ENCODE measurements around the gene ARTN. TPM values are rescaled to one million over a fixed set of nuclear protein-coding genes. Genes with fewer than 3 reads are reported as not detected.
A peak's percentile ranks its signal among the peaks of the same experiment; 100 is the strongest.

Gene ARTN
- total RNA-seq, 1 experiment from 2014 or later = not detected

DNA sequence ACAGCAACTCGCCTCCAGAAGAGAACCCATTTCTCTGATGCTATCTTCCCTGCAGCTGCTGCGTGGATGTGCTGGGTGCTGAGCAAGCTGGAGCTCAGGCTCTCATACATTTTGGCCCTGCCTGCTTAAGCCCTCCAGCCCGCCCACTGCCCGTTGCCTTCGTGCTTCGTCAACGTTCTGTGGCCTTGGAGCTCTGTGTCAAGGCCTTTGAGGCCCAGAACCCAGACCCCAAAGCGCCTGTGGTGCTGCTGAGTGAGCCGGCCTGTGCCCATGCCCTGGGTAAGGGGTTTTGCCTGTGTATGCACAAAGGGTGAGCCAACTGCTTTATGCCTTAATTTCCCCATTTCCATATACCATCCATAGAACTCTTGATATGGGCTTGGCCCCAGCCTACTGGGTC is 37.3 kb downstream of the ARTN start:
- Mint-ChIP-seq H3K4me1 (ENCODE audit: low read depth, unreplicated experiment) (no peaks in the 10 kb centered on the region), H3K36me3 (ENCODE audit: insufficient read depth, unreplicated experiment) (peaks cover 18% of the 10 kb centered on the region), H3K27me3 (ENCODE audit: insufficient read depth, unreplicated experiment) (no peaks in the 10 kb centered on the region), H3K4me3 (ENCODE audit: unreplicated experiment) (peak overlapping the region; percentile 92), H3K9me3 (ENCODE audit: unreplicated experiment) (no peaks in the 10 kb centered on the region), H3K27ac (ENCODE audit: unreplicated experiment) (no peak overlapping the region)
- no peak for DNase-seq
- TF ChIP-seq, protein P1, sequence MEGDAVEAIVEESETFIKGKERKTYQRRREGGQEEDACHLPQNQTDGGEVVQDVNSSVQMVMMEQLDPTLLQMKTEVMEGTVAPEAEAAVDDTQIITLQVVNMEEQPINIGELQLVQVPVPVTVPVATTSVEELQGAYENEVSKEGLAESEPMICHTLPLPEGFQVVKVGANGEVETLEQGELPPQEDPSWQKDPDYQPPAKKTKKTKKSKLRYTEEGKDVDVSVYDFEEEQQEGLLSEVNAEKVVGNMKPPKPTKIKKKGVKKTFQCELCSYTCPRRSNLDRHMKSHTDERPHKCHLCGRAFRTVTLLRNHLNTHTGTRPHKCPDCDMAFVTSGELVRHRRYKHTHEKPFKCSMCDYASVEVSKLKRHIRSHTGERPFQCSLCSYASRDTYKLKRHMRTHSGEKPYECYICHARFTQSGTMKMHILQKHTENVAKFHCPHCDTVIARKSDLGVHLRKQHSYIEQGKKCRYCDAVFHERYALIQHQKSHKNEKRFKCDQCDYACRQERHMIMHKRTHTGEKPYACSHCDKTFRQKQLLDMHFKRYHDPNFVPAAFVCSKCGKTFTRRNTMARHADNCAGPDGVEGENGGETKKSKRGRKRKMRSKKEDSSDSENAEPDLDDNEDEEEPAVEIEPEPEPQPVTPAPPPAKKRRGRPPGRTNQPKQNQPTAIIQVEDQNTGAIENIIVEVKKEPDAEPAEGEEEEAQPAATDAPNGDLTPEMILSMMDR (IDR thresholded peaks at IDR 0.05; ENCODE audit: insufficient read depth in 1 of 2, low read depth in 1 of 2, low read length in 1 of 2, severe bottlenecking in 1 of 2, unreplicated experiment in 1 of 2) = no peak
- ChIA-PET POLR2A (no interaction called here), CTCF (interaction anchor here (1.1 to 1.2 kb wide), 2 partner anchors 36 to 77 kb away, joined by 4 to 5 read pairs; no protein-coding TSS in a partner anchor)
- BruUV-seq (replicated peaks) = no TSS peak
- peaks cover 4% of the 10 kb centered on the region for H3K4me1 ChIP-seq
- intact Hi-C loops (cut with micrococcal nuclease; ENCODE audit: unreplicated experiment) = no loop called here
- H3K4me3 ChIP-seq (ENCODE audit: low read depth, low read length) = peak overlapping the region; percentile 61
- no peaks in the 10 kb centered on the region for H3K27me3 ChIP-seq (replicated peaks; ENCODE audit: control insufficient read depth, insufficient read depth, low read length)
- no peaks in the 10 kb centered on the region for H3K9me3 ChIP-seq
- peaks cover 1% of the 10 kb centered on the region; the same call in 1 of the 2 replicates for H3K36me3 ChIP-seq (ENCODE audit: control insufficient read depth, insufficient read depth, low read length)

DNA sequence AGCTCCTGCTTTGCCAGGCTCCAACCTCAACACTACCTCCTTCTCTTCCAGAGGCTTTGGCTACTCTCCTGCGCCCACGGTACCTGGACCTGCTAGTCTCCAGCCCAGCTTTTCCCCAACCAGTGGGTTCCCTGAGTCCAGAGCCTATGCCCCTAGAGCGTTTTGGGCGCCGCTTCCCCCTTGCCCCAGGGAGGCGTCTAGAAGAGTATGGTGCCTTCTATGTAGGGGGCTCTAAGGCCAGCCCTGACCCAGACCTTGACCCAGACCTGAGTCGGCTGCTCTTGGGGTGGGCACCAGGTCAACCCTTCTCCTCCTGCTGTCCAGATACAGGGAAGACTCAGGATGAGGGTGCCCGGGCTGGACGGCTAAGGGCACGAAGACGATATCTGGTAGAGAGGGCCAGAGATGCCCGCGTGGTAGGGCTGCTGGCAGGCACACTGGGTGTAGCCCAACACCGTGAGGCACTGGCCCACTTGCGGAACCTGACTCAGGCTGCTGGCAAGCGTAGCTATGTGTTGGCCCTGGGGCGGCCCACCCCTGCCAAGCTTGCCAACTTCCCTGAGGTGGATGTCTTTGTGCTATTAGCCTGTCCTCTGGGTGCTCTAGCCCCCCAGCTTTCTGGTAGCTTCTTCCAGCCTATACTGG is 37.9 kb downstream of the ARTN start:
- TF ChIP-seq, protein P1 (IDR thresholded peaks at IDR 0.05; ENCODE audit: insufficient read depth in 1 of 2, low read depth in 1 of 2, low read length in 1 of 2, severe bottlenecking in 1 of 2, unreplicated experiment in 1 of 2) = no peak
- Mint-ChIP-seq H3K27ac (ENCODE audit: unreplicated experiment) (no peak overlapping the region), H3K36me3 (ENCODE audit: insufficient read depth, unreplicated experiment) (peaks cover 18% of the 10 kb centered on the region), H3K4me3 (ENCODE audit: unreplicated experiment) (peak overlapping the region; percentile 92), H3K27me3 (ENCODE audit: insufficient read depth, unreplicated experiment) (no peaks in the 10 kb centered on the region), H3K9me3 (ENCODE audit: unreplicated experiment) (no peaks in the 10 kb centered on the region), H3K4me1 (ENCODE audit: low read depth, unreplicated experiment) (peaks cover under 1% of the 10 kb centered on the region)
- CTCF ChIA-PET = no interaction called here
- DNase-seq = no peak
- Histone ChIP-seq H3K27me3 (replicated peaks; ENCODE audit: control insufficient read depth, insufficient read depth, low read length) (no peaks in the 10 kb centered on the region), H3K36me3 (ENCODE audit: control insufficient read depth, insufficient read depth, low read length) (peaks cover 1% of the 10 kb centered on the region; the same call in 1 of the 2 replicates), H3K4me1 (peaks cover 5% of the 10 kb centered on the region), H3K9me3 (no peaks in the 10 kb centered on the region), H3K4me3 (ENCODE audit: low read depth, low read length) (no peak overlapping the region)
- POLR2A ChIA-PET = no interaction called here
- intact Hi-C loops (cut with micrococcal nuclease; ENCODE audit: unreplicated experiment) = no loop called here
- BruUV-seq (replicated peaks) = no TSS peak

DNA sequence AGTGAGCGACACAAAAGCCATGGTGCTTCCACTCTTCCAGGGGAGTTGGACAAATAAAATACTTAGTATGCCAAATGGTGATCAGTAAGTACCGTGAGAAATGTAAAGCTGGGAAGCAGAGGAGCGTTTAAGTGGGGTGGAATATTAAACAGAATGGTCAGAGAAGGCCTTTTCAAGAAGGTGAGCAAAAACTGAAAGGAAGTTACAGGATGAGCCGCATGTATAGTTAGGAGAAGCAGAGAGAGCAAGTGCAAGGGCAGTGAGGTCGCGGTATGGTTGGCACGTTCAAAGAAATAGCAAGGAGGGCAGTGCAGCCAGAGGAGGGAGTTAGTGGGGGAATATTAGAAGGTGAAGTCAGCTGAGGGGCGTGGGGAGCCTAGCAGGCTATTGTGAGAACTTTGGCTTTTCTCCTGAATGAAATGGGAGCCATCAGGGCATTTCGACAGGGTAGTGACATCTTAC is 40.4 kb downstream of the ARTN start:
- no peaks in the 10 kb centered on the region for H3K27me3 Mint-ChIP-seq (ENCODE audit: insufficient read depth, unreplicated experiment)
- Histone ChIP-seq H3K36me3 (ENCODE audit: control insufficient read depth, insufficient read depth, low read length) (peaks cover 4% of the 10 kb centered on the region), H3K4me1 (peaks cover 17% of the 10 kb centered on the region), H3K9me3 (no peaks in the 10 kb centered on the region), H3K27me3 (replicated peaks; ENCODE audit: control insufficient read depth, insufficient read depth, low read length) (no peaks in the 10 kb centered on the region), H3K4me3 (ENCODE audit: low read depth, low read length) (peak overlapping the region; percentile 96)
- TF ChIP-seq, protein P1 (IDR thresholded peaks at IDR 0.05; ENCODE audit: insufficient read depth in 1 of 2, low read depth in 1 of 2, low read length in 1 of 2, severe bottlenecking in 1 of 2, unreplicated experiment in 1 of 2) = no peak
- no TSS peak for BruUV-seq (replicated peaks)
- peak in 1 of 2 experiments; percentile 19 for DNase-seq
- no peaks in the 10 kb centered on the region for H3K9me3 Mint-ChIP-seq (ENCODE audit: unreplicated experiment)
- peaks cover 40% of the 10 kb centered on the region for H3K36me3 Mint-ChIP-seq (ENCODE audit: insufficient read depth, unreplicated experiment)
- H3K4me1 Mint-ChIP-seq (ENCODE audit: low read depth, unreplicated experiment) = peaks cover 17% of the 10 kb centered on the region
- peak overlapping the region; percentile 88 for H3K27ac Mint-ChIP-seq (ENCODE audit: unreplicated experiment)
- POLR2A ChIA-PET = no interaction called here
- H3K4me3 Mint-ChIP-seq (ENCODE audit: unreplicated experiment) = peak overlapping the region; percentile 91
- CTCF ChIA-PET = no interaction called here
- intact Hi-C loops (cut with micrococcal nuclease; ENCODE audit: unreplicated experiment) = loop anchor here (2.0 kb wide), 1 partner anchor 17 kb away; the partner anchor contains the start of gene CCDC24
